HG02870 (cell line): ENCODE data around the gene ASTN1.

ENCODE experiments used
- ATAC-seq: cut with Tn5 transposase; IDR thresholded peaks from one replicate; pipeline ENCODE4 v1.9.1; 2021; ENCODE audit warnings: mild to moderate bottlenecking, moderate library complexity; ENCODE audit not compliant: unreplicated experiment

Gene ASTN1

GRCh38 chr1:177164380-177165068 lies at the start of gene ASTN1:
Gene ASTN1, minus strand, starts transcription at chr1:177164712. Its CDS starts 36 bp downstream, at chr1:177164676.
- no peak for ATAC-seq

GRCh38 chr1:177211231-177211630 lies 46.7 kb upstream of the ASTN1 start:
- no peak for ATAC-seq

GRCh38 chr1:177210071-177210470 lies 45.6 kb upstream of the ASTN1 start:
- ATAC-seq: no peak

GRCh38 chr1:177209357-177209756 lies 44.8 kb upstream of the ASTN1 start:
- no peak for ATAC-seq

GRCh38 chr1:177208920-177209319 lies 44.4 kb upstream of the ASTN1 start:
- ATAC-seq: no peak

GRCh38 chr1:177206831-177207355 lies 42.4 kb upstream of the ASTN1 start:
- no peak for ATAC-seq

- no peak for ATAC-seq
Measured at GRCh38 chr1:177200290-177200689, 35.8 kb upstream of the ASTN1 start.

- no peak for ATAC-seq
Measured at GRCh38 chr1:177198243-177198642, 33.7 kb upstream of the ASTN1 start.

GRCh38 chr1:177190308-177190970 lies 25.9 kb upstream of the ASTN1 start:
- no peak for ATAC-seq

- no peak for ATAC-seq
Measured at GRCh38 chr1:177186639-177187038, 22.1 kb upstream of the ASTN1 start.

GRCh38 chr1:177185209-177185608 lies 20.7 kb upstream of the ASTN1 start:
- no peak for ATAC-seq

GRCh38 chr1:177183836-177184235 lies 19.3 kb upstream of the ASTN1 start:
- no peak for ATAC-seq

GRCh38 chr1:177181631-177182291 lies 17.2 kb upstream of the ASTN1 start:
- ATAC-seq: peak; percentile 94

GRCh38 chr1:177181280-177181630 lies 16.7 kb upstream of the ASTN1 start:
- ATAC-seq: no peak

- no peak for ATAC-seq
Measured at GRCh38 chr1:177174921-177175634, 10.6 kb upstream of the ASTN1 start.

GRCh38 chr1:177173976-177174375 lies 9.5 kb upstream of the ASTN1 start:
- ATAC-seq: no peak

GRCh38 chr1:177172866-177173265 lies 8.4 kb upstream of the ASTN1 start:
- ATAC-seq: no peak

- ATAC-seq: no peak
Measured at GRCh38 chr1:177172272-177172671, 7.8 kb upstream of the ASTN1 start.

- no peak for ATAC-seq
Measured at GRCh38 chr1:177171536-177172123, 7.1 kb upstream of the ASTN1 start.

GRCh38 chr1:177170756-177171535 lies 6.4 kb upstream of the ASTN1 start, which contains the start of gene BRINP2:
Gene BRINP2, plus strand, starts transcription at chr1:177170958. Its CDS starts 58,919 bp downstream, at chr1:177229877.
- ATAC-seq: no peak
